ENCODE results near the gene DELE1.

DNA sequence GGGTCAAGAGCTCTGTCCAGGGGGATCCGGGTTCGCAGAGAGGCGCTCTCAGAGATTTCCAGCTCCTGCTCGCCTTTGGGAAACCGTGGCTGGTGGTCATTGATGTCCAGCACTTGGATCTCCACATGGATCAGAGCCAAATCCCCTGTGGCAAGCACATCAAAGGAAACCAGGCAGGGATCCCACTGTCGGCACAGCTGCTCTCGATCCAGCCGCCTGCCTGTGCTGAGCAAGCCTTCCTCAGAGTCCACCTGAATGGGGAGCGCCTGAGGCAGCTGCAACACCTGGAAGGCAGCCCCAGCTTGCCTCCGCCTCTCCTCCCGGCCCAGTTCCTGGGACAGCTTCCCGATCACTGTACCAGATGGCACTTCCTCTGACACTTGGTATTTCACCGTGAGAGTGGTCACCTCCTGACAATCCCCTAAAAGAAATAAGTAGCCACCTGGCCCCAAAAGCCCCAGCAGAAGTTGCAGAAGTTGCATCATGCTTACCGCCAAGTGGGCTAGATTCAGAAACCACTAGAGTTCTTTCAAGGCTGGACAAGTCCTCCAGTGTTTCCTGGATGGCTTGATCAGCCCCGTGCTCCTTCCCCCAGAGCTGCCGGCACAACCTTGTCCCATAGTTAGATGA is 33.8 kb downstream of the DELE1 start:
- TF ChIP-seq POLR2AphosphoS5 (IDR thresholded peaks at IDR 0.05; ENCODE audit: low read depth, low read length), result no peak
- TF ChIP-seq SIN3A (IDR thresholded peaks at IDR 0.05; ENCODE audit: borderline replicate concordance, insufficient read depth, low read length), result no peak
- no peak for TF ChIP-seq TAF1 (IDR thresholded peaks at IDR 0.05; ENCODE audit: borderline replicate concordance, insufficient read depth, low read length)
- TF ChIP-seq FOXP2 (optimal IDR thresholded peaks at IDR 0.05; ENCODE audit: borderline replicate concordance, extremely low read depth, extremely low read length, insufficient read depth), result no peak
- TF ChIP-seq, protein P1, sequence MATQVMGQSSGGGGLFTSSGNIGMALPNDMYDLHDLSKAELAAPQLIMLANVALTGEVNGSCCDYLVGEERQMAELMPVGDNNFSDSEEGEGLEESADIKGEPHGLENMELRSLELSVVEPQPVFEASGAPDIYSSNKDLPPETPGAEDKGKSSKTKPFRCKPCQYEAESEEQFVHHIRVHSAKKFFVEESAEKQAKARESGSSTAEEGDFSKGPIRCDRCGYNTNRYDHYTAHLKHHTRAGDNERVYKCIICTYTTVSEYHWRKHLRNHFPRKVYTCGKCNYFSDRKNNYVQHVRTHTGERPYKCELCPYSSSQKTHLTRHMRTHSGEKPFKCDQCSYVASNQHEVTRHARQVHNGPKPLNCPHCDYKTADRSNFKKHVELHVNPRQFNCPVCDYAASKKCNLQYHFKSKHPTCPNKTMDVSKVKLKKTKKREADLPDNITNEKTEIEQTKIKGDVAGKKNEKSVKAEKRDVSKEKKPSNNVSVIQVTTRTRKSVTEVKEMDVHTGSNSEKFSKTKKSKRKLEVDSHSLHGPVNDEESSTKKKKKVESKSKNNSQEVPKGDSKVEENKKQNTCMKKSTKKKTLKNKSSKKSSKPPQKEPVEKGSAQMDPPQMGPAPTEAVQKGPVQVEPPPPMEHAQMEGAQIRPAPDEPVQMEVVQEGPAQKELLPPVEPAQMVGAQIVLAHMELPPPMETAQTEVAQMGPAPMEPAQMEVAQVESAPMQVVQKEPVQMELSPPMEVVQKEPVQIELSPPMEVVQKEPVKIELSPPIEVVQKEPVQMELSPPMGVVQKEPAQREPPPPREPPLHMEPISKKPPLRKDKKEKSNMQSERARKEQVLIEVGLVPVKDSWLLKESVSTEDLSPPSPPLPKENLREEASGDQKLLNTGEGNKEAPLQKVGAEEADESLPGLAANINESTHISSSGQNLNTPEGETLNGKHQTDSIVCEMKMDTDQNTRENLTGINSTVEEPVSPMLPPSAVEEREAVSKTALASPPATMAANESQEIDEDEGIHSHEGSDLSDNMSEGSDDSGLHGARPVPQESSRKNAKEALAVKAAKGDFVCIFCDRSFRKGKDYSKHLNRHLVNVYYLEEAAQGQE (IDR thresholded peaks at IDR 0.05; ENCODE audit: insufficient read depth in 1 of 2, low read depth in 2 of 2, low read length in 2 of 2), result no peak

All from PFSK-1 (cell line).